Skin of body (tissue), 2 donors: ENCODE data around the gene ARHGAP32. TPM values are rescaled to one million over a fixed set of nuclear protein-coding genes. Genes with fewer than 3 reads are reported as not detected.
"Not testable (repeated sequence)": the region's sequence is repeated elsewhere in the genome, so short reads cannot be mapped to it uniquely, and the experiment has no call there.

Source experiments
- DNase-seq: peaks from one replicate; lab custom pipeline; 2025; lab: John Stamatoyannopoulos, UW
- total RNA-seq: library from RNA; depleted of rRNA; stranded (reverse); fragments of >200 nt; gene quantifications from one replicate; pipeline ENCODE4 v1.2.3, GENCODE V29; 2014

The ARHGAP32 gene
- total RNA-seq, 1 donor from 2014 or later = 37.7 TPM

DNA sequence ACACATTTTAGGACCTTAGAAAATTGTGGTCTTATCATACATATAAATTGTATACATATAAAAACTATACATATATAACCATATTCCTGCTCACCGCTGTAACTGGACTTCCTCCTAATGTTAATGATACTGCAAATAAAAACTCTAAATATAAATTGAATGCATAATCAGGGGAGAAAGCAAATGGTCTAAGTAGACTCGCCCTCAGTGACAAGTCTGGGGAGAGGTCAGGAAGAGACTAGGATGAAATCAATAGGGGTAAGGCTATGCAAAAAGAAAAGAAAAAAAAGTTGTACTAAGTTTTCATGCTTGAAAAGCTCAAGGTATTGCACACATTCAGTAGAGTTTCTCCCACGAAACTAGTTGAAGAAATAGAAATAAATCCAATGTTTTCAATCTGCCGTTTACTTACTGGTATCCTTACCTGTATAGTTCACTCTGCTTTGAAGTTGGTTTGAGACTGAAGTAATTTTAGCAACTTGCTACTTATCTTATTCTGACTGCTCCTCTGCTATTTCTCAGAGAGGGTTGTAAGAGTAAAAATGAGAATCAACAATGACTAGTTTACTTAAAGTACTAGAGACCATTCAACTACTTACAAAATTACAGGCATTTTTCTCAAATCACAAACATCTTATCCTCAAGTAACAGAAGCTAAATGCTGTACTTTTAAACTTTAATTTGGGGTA is 12.2 kb upstream of the ARHGAP32 start:
- no peak for DNase-seq

DNA sequence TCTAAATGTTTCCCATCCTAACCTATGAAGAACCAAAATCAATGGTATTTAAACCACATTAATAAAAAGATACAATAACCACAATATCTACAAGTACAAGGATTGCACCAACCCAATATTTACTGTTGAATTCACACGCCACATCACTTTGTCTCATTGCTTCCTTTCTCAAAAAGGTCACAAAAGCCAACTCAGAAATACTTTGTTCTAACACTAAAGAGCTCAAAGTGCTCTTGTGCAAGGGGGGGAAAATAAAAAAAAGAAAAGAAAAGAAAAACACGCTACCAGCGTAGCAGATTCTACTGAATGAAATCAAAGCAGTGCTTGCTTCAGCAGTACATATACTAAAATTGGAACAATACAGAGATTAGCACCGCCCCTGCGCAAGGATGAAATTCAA is 10.5 kb upstream of the ARHGAP32 start:
- no peak for DNase-seq

DNA sequence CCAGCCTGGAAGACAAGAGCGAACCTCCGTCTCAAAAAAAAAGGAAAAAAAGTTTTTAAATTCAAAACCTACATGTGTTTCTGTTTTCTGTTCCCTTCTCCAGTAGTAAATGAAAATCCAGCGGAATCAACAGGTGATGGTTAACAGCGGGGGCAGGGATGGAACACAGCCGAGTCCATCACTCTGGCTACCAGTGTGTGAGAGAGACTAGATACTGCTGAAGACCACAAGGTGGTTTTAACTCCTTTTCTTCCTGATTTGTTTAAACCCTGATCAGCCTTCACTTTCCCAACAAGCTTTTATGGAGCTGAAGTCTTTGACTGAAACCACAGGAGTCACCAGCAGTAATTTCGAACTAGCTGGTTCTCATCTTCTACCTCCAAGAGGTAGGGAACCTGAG is 3.6 kb upstream of the ARHGAP32 start:
- DNase-seq = no peak

DNA sequence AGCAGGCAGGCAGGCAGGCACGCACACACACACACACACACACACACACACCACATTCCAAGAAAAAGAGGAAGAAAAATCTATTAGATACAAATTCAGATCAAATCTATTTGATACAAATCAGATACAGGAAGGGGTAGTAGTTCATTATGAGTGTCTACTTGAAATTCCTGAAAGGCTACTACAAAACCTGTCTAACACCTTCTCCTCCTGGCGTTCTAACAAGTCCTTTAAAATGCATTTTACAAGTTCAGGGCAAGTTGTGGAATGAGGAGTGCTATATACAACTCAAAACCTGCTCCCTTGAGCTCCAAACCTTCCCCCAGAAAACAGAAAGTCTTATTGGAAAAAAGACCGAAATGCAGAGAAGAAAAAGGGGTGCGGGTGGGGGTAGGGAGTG is 476 bp downstream of the ARHGAP32 start:
- DNase-seq = no peak

DNA sequence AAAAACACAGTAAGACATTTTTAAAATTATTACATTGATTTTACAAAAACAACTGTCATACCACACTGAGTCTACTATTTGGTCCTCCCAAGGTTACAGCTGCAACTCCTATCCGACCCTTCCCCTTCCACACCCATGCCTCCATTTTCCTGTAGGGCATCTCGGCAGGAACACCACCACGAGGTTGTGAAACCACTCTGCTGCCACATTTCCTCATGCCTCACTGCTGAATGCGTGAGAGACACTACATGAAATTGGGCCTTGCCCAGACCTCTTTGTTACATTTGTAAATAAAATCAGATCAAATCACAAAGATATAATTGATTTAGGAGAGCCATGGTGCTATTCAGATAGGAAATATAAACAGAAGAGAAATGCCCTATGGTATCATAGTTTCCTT is 2.0 kb downstream of the ARHGAP32 start:
- no peak for DNase-seq

DNA sequence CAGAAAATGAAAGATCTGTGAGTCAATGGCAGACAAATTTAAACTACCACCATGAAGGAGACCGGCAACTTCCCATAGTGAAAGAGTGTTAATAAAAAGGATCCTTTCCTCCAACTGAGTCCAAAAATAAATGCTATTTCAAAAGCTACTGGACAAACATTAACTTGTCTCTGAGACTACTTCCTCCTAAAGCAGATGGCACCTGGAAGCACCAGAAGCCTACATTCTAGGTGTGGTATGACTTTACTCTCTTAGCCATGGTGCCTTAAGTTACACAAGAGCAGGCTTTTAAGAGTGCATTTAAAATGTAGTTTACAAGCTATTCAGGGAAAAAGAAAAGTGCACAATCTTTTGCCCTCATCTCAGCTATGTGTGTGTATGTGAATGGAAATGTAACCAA is 2.5 kb downstream of the ARHGAP32 start:
- DNase-seq = no peak

DNA sequence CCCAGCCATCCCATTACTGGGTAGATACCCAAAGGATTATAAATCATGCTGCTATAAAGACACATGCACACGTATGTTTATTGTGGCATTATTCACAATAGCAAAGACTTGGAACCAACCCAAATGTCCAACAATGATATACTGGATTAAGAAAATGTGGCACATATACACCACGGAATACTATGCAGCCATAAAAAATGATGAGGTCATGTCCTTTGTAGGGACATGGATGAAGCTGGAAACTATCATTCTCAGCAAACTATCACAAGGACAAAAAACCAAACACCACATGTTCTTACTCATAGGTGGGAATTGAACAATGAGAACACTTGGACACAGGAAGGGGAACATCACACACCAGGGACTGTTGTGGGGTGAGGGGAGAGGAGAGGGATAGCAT is 7.0 kb downstream of the ARHGAP32 start:
- not testable (repeated sequence) for DNase-seq

DNA sequence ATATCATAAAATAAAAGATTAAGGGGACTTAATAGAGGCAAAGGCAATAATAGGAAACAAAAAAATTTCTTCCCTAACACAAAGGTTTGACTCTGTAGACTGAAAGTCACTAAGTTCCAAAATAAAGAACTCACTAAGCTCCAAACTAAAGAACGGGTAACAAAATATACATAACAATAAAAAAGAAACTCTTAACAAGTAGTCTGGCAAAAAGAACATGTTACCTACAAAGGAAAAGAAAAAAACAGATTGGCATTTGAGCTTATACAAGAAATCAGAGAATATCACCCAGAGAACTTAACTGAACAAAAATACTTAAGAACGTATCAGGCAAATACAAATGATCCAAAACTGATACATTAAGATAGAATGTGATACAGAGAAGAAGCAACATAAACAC is 7.5 kb downstream of the ARHGAP32 start:
- no peak for DNase-seq

DNA sequence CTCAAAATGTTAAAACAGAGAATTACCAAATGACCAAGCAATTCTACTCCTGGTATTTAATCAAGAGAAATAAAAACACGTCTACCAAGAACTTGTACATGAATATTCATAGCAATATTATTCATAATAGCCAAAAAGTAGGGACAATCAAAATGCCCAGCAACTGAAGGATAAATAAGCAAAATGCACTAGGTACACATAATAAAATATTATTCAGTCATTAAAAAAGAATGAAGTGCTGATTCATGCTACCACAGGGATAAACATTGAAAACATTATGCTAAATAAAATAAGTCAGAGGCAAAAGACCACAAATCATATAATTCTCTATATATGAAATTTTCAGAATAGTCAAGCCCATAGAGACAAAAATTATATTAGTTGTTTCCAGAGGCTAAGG is 24.8 kb downstream of the ARHGAP32 start:
- no peak for DNase-seq

DNA sequence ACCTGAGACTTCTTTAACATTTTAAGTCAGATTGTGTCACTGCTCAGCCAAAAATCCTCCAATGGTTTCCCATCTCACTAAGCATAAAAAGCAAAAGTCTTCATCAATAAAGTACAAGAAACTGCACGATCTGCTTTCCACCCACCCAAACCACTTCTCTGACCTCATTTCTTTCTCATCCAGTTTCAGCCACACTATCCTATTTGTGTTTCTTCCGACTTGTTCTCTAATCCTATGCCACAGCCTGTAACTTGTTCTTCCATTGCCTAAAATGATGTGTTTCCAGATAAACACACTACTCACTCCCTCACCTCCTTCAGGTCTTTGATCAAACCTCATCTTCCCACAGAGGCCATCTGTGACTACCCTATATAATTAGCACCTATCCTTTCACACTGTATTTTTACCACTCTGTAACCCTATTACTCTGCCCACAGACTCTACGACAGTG is 28.4 kb downstream of the ARHGAP32 start:
- DNase-seq = no peak

DNA sequence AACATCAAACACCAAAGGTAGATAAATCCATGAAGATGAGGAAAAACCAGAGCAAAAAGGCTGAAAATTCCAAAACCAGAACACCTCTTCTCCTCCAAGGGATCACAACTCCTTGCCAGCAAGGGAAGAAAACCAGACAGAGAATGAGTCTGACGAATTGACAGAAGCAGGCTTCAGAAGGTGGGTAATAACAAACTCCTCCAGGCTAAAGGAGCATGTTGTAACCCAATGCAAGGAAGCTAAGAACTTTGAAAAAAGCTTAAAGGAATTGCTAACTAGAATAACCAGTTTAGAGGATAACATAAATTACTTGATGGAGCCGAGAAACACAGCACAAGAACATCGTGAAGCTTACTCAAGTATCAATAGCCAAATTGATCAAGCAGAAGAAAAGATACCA is 35.0 kb downstream of the ARHGAP32 start:
- not testable (repeated sequence) for DNase-seq

DNA sequence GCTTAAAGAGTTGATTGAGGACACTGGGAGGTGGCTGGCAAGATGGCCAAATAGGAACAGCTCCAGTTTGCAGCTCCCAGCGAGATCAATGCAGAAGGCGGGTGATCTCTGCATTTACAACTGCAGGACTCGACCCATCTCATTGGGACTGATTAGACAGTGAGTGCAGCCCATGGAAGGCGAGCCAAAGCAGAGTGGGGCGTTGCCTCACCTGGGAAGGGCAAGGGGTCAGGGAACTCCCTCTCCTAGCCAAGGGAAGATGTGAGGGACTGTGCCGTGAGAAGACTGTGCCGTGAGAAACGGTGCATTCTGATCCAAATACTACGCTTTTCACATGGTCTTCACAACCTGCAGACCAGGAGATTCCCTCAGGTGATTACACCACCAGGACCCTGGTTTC is 36.4 kb downstream of the ARHGAP32 start:
- no peak for DNase-seq

DNA sequence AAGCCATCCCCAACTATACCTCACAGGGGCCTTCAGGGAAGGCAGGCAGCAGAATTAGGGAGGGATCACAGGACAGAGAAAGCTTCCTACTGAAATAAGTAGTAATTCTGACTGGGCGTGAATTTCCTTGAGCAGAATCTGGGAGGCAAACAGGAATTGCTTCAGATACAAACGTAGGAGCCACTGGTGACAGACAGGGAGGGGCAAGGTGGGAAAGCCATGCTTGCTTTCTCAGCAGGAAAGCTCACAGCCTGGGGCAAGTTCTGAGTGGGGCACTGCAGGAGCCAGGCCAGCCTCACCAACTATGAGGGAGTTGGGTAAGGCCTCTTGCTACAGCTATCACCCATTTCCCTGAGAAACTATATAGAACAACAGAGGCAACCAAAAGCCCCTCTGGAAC is 43.6 kb downstream of the ARHGAP32 start:
- no peak for DNase-seq

DNA sequence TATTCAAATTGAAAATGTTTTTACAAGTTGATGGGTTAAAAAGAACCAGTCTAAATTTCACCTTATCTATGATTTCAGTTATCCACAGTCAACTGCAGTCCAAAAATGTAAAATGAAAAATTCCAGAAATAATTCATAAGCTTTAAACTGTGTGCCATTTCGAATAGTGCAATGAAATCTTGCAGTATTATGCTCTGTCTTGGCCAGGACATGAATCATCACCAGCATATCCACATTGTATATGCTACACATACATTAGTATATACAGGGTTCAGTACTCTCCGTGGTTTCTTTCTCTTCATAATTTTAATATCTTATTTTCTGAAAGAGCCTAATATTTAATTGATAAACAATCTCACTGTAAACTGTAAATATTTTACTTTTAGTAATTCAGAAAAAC is 45.9 kb downstream of the ARHGAP32 start:
- no peak for DNase-seq

DNA sequence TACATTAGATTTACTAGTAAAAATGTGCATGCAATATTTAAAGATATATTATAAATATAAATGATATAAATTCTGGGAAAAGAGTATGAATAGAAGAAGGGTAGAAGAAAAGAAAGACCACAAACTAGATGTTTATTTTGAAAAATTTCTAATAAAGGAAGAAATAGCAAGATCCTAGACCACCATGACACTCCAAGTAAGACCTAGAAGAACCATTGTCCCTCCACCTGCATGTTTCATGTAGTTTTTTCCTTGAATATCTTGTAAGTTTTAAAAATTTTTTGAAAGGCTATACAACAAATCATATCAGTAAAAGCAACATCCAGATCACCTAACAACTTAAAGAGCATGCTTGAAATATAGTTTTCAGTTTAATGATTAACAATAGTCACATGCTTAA is 46.8 kb downstream of the ARHGAP32 start:
- no peak for DNase-seq

DNA sequence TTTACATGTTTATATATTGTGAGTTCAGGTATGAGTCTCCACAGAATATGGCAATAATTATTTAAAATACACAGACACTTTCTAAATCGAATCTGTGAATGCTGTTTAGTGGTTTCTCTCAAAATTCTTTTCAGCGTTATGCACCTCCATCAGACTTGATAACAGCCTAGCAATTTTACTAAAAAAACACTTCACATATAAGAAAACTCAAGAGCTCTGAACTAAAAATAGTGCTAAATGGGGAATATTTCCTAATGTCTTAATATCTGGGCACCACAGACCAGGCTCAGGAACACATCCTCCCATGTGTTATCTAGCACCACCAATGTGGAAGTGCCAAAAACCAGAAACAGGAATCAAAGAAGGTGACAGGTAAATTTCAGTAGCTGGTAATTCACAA is 47.9 kb downstream of the ARHGAP32 start:
- DNase-seq = no peak

DNA sequence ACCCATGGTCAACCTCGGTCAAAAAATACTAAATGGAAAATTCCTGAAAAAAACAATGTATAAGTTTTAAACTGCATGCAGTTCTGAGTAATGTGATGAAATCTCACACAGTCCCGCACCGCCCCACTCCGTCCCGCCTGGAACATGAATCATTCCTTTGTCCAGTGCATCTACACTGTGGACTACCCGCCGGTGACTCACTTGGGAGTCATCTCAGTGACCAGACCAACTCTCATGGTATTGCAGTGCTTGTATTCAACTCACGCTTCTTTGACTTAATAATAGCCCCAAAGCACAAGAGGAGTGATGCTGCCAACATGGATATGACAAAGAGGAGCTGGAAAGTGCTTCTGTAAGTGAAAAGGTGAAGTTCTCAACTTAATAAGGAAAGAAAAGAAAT is 48.8 kb downstream of the ARHGAP32 start:
- no peak for DNase-seq

DNA sequence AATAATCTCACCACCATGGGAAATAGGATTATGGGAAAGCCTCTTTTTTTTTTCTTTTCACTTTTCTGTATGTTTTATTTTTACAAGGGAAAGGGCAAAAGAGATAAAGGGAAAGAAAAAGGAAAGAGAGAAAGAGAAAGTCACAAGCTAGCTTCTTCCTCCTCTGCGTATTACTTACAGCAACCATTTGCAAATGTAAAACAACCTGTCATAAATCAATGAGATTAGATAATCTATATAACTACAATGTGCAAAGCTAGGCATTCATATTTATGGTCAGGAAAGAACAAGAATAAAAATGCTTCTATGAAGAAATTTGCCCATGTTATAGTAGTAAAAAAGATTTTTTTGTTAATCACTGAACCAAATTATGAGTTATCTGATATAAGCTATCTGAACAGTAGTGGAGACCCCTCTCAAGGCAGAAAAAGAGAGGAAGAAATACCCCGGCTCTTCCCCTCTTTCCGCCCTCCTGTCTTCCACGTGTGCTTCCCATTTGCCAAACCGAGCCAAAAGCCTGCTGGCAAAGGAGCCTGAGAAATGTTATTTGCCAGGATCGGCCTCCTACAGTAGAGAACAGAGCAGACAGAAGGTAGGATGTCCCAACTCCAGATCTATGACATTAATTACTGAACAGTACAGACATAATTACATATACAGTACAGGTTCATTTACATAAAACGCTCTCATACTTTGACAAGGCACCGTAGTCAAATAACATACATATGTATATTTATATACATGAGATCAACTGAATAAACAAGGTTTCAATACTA is 50.2 kb downstream of the ARHGAP32 start:
- no peak for DNase-seq

DNA sequence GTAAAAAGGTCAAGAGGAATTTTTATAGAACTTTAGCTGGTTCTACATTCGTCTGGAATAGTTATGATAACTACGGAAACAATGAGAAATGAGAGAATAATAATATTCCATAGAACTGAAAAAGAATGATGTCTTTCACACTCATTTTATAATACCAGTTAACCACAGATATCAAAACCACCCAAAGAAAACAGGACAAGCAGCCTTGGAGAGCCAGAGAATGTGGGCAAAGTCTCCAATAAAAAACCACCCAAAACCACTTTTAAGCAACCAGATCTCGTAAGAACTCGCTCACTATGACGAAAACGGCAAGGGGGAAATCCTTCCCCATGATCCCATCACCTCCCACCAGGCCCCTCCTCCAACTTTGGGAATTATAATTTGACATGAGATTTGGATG is 60.8 kb downstream of the ARHGAP32 start:
- DNase-seq = no peak

DNA sequence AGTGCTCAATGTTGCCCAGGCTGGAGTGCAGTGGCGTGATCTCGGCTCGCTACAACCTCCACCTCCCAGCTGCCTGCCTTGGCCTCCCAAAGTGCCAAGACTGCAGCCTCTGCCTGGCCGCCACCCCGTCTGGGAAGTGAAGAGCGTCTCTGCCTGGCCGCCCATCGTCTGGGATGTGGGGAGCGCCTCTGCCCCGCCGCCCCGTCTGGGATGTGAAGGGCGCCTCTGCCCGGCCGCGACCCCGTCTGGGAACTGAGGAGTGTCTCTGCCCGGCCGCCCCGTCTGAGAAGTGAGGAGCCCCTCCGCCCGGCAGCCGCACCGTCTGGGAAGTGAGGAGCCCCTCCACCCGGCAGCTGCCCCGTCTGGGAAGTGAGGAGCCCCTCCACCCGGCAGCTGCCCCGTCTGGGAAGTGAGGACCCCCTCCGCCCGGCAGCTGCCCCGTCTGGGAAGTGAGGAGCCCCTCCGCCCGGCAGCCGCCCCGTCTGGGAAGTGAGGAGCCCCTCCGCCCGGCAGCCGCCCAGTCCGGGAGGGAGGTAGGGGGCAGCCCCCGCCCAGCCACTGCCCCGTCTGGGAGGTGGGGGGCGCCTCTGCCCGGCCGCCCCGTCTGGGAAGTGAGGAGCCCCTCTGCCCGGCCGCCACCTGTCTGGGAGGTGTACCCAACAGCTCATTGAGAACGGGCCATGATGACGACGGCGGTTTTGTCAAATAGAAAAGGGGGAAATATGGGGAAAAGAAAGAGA is 63.1 kb downstream of the ARHGAP32 start:
- DNase-seq = not testable (repeated sequence)

DNA sequence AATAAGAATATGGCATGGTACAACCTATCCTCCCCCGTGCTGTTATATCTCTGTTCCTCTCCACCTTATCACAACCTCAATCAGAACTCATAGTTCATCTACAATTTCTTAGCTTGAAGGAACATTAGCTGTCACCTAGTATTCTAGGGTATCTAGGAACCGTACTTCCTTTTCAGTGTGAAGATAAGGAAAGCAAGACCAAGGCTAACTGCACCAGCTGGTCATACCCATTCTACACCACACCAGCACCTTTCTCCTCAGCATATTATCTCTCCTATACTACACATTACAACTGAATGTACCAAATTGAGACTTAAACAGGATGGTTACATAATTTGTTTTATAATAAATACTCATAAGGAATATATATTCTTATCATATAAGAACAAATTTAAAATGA is 73.1 kb downstream of the ARHGAP32 start:
- DNase-seq = no peak

DNA sequence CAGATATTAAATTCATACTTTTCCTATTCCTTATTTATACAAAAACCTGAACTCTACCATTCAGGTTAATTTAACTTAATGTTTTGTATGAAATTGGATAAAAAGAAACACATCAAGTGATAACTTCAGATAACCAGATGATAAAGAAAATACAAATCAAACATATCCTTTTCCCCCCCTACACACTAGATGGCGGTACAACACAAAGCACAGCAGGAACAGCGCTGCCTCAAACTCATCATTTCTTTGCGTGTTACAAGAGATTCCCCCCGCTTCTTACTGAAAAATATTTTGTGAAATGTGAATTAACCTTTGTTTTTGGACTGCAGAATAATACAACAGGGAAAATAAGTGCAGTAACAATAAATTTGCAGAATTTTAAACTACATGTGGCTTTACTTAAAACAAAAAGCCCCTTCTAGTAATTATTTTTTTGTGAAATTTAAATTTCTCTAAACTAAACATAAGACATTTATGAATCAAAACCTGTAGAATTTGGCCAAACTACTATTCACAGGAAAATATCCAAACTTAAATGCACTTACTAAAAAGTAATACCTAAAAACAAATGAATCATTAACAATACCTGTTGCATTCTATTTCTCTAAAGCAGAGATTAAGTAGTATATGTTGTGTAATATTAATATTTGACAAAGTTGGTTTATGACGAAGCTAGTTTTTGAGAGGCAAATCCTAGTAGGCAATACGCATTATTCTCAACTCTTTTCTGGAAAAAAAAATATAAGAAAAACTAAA is 74.4 kb downstream of the ARHGAP32 start:
- peak; percentile 73 for DNase-seq
